Prostate gland (tissue), 2 donors: ENCODE measurements around the gene RIPK4. TPM values are rescaled to one million over a fixed set of nuclear protein-coding genes. Genes with fewer than 3 reads are reported as not detected.

Experiments used
- DNase-seq: peaks from one replicate; pipeline ENCODE4 v3.0.0-alpha.2; 2019; ENCODE audit warnings: low spot score
- H3K27ac ChIP-seq, 2 donors: fragments of 200-600 bp; sonication (generic); 2 replicates each; pipeline ENCODE4 v1.5.1; 2017 to 2019
- H3K27me3 ChIP-seq: fragments of 200-600 bp; sonication (generic); replicated peaks from 2 replicates; pipeline ENCODE4 v1.5.1; 2019; ENCODE audit not compliant: insufficient read depth
- H3K36me3 ChIP-seq, 2 donors: fragments of 200-600 bp; sonication (generic); 1 replicate in 1 of 2; 2 replicates in 1 of 2; pipeline versions ENCODE4 v1.5.1 to v1.8.1; 2017 to 2019
- H3K4me1 ChIP-seq: fragments of 200-600 bp; sonication (generic); replicated peaks from 2 replicates; pipeline ENCODE4 v1.5.1; 2019
- H3K4me3 ChIP-seq, 2 donors: fragments of 200-600 bp; sonication (generic); 2 replicates each; pipeline ENCODE4 v1.5.1; 2017 to 2019
- H3K9me3 ChIP-seq: fragments of 200-600 bp; sonication (generic); 2 replicates; pipeline ENCODE4 v1.5.1; 2017
- POLR2A ChIP-seq: fragments of 450-650 bp; IDR thresholded peaks from one replicate; pipeline ENCODE4 v1.6.1; 2016; ENCODE audit warnings: antibody characterized with exemption, mild to moderate bottlenecking
- POLR2AphosphoS5 ChIP-seq: sonication (generic); formaldehyde crosslinking; IDR thresholded peaks from one replicate; pipeline ENCODE4 v1.6.1; 2017; ENCODE audit warnings: antibody characterized with exemption
- WGBS: methylation state at CpG from one replicate; pipeline ENCODE4 v1.1.5; 2018; 5-methylcytosine and 5-hydroxymethylcytosine counted together
- intact Hi-C: fragments of 100-400 bp; cut with DNase I; formaldehyde crosslinking; loops from one replicate; pipeline ENCODE4 v1.14.2; 2022
- total RNA-seq, 2 donors: library from RNA; depleted of rRNA; stranded (reverse); fragments of >200 nt; gene quantifications; one replicate each; pipeline ENCODE4 v1.1.0, GENCODE V29; 2016
- TF ChIP-seq, protein P1 (sequence below), 4 experiments: fragments of 200-600 bp in 2 of 4; fragments of 450-650 bp in 2 of 4; sonication (generic) in 2 of 4; IDR thresholded peaks; 1 replicate in 3 of 4; 2 replicates in 1 of 4; pipeline ENCODE4 v1.5.1; 2016 to 2019; ENCODE audit warnings: antibody characterized with exemption in 4 of 4, mild to moderate bottlenecking in 2 of 4, moderate library complexity in 2 of 4

RIPK4 gene
- total RNA-seq, 2 donors from 2014 or later = 26.9 to 52.6 TPM

DNA sequence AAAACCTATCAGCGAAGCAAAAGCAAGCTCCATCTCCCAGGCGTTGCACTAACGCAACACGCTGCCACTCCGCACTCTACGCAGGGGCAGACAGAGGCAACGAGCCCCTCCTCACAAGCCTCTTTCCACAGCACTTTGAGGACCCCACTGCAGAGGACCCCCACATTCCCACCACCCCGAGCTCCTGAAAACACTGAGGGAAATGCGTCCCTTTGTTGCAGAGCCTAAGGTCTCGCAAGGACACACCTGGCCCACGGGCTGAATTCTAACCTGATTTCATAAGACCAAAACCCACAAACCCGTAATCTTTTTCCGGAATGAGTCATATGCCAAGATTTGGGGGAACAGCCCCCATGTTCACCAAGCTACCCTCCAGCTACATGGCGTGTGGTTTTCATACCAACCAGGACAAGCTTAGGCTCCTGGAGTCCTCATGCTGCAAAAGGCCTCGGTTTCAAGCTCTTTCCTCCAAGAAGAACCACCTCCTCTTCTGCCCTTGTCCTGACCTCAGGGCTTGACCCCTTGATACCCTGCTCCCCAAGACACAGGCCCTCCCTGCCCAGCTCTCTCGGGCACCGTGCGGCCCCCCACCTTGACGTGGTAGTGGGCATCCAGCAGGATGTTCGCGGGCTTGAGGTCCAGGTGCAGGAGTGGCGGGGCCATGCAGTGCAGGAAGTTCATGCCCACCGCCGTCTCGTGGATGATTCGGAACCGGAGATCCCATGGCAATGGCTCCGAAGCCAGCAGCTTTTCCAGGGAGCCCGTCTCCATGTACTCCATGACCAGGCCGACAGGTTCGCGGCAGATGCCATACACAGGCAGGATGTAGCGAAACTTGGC, 10.7 kb downstream of the RIPK4 start:
- no peak overlapping the region for H3K4me3 ChIP-seq
- 91% methylated on average over 33 of the region's 33 CpGs for WGBS
- TF ChIP-seq, protein P1, sequence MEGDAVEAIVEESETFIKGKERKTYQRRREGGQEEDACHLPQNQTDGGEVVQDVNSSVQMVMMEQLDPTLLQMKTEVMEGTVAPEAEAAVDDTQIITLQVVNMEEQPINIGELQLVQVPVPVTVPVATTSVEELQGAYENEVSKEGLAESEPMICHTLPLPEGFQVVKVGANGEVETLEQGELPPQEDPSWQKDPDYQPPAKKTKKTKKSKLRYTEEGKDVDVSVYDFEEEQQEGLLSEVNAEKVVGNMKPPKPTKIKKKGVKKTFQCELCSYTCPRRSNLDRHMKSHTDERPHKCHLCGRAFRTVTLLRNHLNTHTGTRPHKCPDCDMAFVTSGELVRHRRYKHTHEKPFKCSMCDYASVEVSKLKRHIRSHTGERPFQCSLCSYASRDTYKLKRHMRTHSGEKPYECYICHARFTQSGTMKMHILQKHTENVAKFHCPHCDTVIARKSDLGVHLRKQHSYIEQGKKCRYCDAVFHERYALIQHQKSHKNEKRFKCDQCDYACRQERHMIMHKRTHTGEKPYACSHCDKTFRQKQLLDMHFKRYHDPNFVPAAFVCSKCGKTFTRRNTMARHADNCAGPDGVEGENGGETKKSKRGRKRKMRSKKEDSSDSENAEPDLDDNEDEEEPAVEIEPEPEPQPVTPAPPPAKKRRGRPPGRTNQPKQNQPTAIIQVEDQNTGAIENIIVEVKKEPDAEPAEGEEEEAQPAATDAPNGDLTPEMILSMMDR (IDR thresholded peaks at IDR 0.05) = no peak
- no peak for TF ChIP-seq POLR2A
- no peak for TF ChIP-seq POLR2AphosphoS5
- DNase-seq = no peak
- H3K27ac ChIP-seq = no peak overlapping the region
- H3K9me3 ChIP-seq = no peaks in the 10 kb centered on the region
- no peaks in the 10 kb centered on the region for H3K27me3 ChIP-seq
- H3K4me1 ChIP-seq = peaks cover 25% of the 10 kb centered on the region
- intact Hi-C loops = no loop called here
- H3K36me3 ChIP-seq = no peaks in the 10 kb centered on the region

- H3K27me3 ChIP-seq = no peaks in the 10 kb centered on the region
- H3K4me1 ChIP-seq = peaks cover 24% of the 10 kb centered on the region
- no peaks in the 10 kb centered on the region for H3K36me3 ChIP-seq
- DNase-seq = no peak
- no peaks in the 10 kb centered on the region for H3K9me3 ChIP-seq
- TF ChIP-seq, protein P1 (IDR thresholded peaks at IDR 0.05) = no peak
- TF ChIP-seq POLR2A (no peak), POLR2AphosphoS5 (no peak)
- intact Hi-C loops = no loop called here
- WGBS = 88% methylated on average over 23 of the region's 23 CpGs
- H3K4me3 ChIP-seq = no peak overlapping the region
- no peak overlapping the region for H3K27ac ChIP-seq
Measured at GRCh38 chr21:41755258-41755933, 11.5 kb downstream of the RIPK4 start.

GRCh38 chr21:41754479-41754891, 12.4 kb downstream of the RIPK4 start:
- peaks cover 19% of the 10 kb centered on the region for H3K4me1 ChIP-seq
- TF ChIP-seq POLR2A (no peak), POLR2AphosphoS5 (no peak)
- TF ChIP-seq, protein P1 (IDR thresholded peaks at IDR 0.05) = no peak
- H3K36me3 ChIP-seq = no peaks in the 10 kb centered on the region
- H3K27me3 ChIP-seq = no peaks in the 10 kb centered on the region
- H3K4me3 ChIP-seq = no peak overlapping the region
- intact Hi-C loops = no loop called here
- no peaks in the 10 kb centered on the region for H3K9me3 ChIP-seq
- no peak for DNase-seq
- 49% methylated on average over 10 of the region's 10 CpGs for WGBS
- H3K27ac ChIP-seq = no peak overlapping the region

GRCh38 chr21:41753006-41753898, 13.6 kb downstream of the RIPK4 start:
- no peaks in the 10 kb centered on the region for H3K27me3 ChIP-seq
- no peaks in the 10 kb centered on the region for H3K36me3 ChIP-seq
- DNase-seq = no peak
- 61% methylated on average over 16 of the region's 16 CpGs for WGBS
- no peak overlapping the region for H3K4me3 ChIP-seq
- TF ChIP-seq POLR2AphosphoS5 (no peak), POLR2A (no peak)
- TF ChIP-seq, protein P1 (IDR thresholded peaks at IDR 0.05) = no peak
- H3K4me1 ChIP-seq = peaks cover 19% of the 10 kb centered on the region
- intact Hi-C loops = no loop called here
- no peaks in the 10 kb centered on the region for H3K9me3 ChIP-seq
- H3K27ac ChIP-seq = peak overlapping the region in 1 of 2 donors; percentile 78
